Measurements from ENCODE around the gene LKAAEAR1. TPM values are rescaled to one million over a fixed set of nuclear protein-coding genes. Genes with fewer than 3 reads are reported as not detected.

LKAAEAR1 gene
- total RNA-seq, 2 experiments from 2014 or later: not detected

DNA sequence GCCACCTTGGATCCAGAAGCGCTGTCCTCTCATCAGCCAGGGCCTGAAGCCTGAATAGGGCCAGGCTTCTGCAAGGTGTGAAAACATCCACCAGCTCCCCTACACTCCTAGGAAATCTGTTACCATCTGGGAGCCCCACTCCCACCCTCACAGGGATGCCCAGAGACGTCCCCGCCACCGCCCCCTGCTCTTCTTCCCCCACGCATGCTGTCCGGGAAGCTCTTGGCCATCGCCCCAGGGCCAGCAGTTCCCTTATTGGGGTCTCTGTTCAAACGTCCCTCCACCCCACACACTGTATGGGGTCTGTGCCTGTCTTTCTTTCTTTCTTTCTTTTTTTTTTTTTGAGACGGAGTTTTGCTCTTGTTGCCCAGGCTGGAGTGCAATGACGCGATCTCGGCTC is 8.6 kb downstream of the LKAAEAR1 start:
- H3K27ac ChIP-seq (ENCODE audit: low read depth, low read length, poor library complexity, severe bottlenecking): no peak overlapping the region
- CTCF ChIA-PET (ENCODE audit: unreplicated experiment): no interaction called here
- DNase-seq (ENCODE audit: low spot score): no peak
- no TSS peak for BruUV-seq (replicated peaks)
- H4K20me1 ChIP-seq (ENCODE audit: insufficient read depth, low read length): no peaks in the 10 kb centered on the region
- no peak overlapping the region for H2AFZ ChIP-seq (ENCODE audit: low read length)
- H3K4me1 ChIP-seq (ENCODE audit: insufficient read depth, low read length, poor library complexity, severe bottlenecking): peaks cover 39% of the 10 kb centered on the region
- H3K4me3 ChIP-seq (ENCODE audit: low read depth, low read length, poor library complexity, severe bottlenecking): no peak overlapping the region
- POLR2A ChIA-PET: interaction anchor here (1.0 kb wide), 1 partner anchor 21 kb away, joined by 3 read pairs; no protein-coding TSS in a partner anchor
- H3K9me2 ChIP-seq (ENCODE audit: insufficient read depth, low read length): no peaks in the 10 kb centered on the region
- TF ChIP-seq, protein P1, sequence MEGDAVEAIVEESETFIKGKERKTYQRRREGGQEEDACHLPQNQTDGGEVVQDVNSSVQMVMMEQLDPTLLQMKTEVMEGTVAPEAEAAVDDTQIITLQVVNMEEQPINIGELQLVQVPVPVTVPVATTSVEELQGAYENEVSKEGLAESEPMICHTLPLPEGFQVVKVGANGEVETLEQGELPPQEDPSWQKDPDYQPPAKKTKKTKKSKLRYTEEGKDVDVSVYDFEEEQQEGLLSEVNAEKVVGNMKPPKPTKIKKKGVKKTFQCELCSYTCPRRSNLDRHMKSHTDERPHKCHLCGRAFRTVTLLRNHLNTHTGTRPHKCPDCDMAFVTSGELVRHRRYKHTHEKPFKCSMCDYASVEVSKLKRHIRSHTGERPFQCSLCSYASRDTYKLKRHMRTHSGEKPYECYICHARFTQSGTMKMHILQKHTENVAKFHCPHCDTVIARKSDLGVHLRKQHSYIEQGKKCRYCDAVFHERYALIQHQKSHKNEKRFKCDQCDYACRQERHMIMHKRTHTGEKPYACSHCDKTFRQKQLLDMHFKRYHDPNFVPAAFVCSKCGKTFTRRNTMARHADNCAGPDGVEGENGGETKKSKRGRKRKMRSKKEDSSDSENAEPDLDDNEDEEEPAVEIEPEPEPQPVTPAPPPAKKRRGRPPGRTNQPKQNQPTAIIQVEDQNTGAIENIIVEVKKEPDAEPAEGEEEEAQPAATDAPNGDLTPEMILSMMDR (conservative IDR thresholded peaks at IDR 0.05; ENCODE audit: low read length): no peak
- TF ChIP-seq EZH2phosphoT487 (IDR thresholded peaks at IDR 0.05; ENCODE audit: borderline replicate concordance, low read depth, low read length): no peak
- intact Hi-C loops (cut with micrococcal nuclease; ENCODE audit: unreplicated experiment): loop anchor here (5.0 kb wide), 2 partner anchors 93 to 448 kb away; partner anchors contain the start of genes GMEB2 and PRPF6
- peaks cover 43% of the 10 kb centered on the region; the same call in 1 of the 2 replicates for H3K36me3 ChIP-seq (ENCODE audit: insufficient read depth, low read length)
- no peaks in the 10 kb centered on the region for H3K9me3 ChIP-seq (ENCODE audit: low read length)
- peaks cover 13% of the 10 kb centered on the region; the same call in 1 of the 2 replicates for H3K79me2 ChIP-seq (ENCODE audit: insufficient read depth, low read depth, low read length)
- H3K4me2 ChIP-seq (ENCODE audit: low read length): no peak overlapping the region

DNA sequence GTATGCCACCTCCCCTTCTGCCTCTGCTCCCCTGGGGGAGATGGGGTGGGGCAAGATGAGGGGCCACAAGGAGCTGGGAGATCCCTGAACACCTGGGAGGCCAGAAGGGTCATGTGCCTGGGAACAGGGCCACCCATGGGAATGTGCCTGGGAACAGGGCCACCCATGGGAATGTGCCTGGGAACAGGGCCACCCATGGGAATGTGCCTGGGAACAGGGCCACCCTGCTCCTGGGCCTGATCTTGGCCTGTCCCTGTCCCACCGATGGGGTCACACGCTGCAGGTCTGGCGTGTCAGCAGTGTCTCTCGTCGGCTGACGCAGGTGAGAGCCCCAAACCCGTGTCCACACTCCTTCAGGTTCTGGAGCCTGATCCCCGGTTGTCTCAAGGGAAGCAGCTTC is 9.2 kb downstream of the LKAAEAR1 start:
- Histone ChIP-seq H3K36me3 (ENCODE audit: insufficient read depth, low read length) (peaks cover 43% of the 10 kb centered on the region; the same call in 1 of the 2 replicates), H3K27ac (ENCODE audit: low read depth, low read length, poor library complexity, severe bottlenecking) (no peak overlapping the region), H3K4me2 (ENCODE audit: low read length) (no peak overlapping the region), H3K4me3 (ENCODE audit: low read depth, low read length, poor library complexity, severe bottlenecking) (no peak overlapping the region), H3K9me2 (ENCODE audit: insufficient read depth, low read length) (no peaks in the 10 kb centered on the region), H3K9me3 (ENCODE audit: low read length) (no peaks in the 10 kb centered on the region), H3K4me1 (ENCODE audit: insufficient read depth, low read length, poor library complexity, severe bottlenecking) (peaks cover 33% of the 10 kb centered on the region), H2AFZ (ENCODE audit: low read length) (no peak overlapping the region), H3K79me2 (ENCODE audit: insufficient read depth, low read depth, low read length) (peaks cover 13% of the 10 kb centered on the region; the same call in 1 of the 2 replicates), H4K20me1 (ENCODE audit: insufficient read depth, low read length) (no peaks in the 10 kb centered on the region)
- intact Hi-C loops (cut with micrococcal nuclease; ENCODE audit: unreplicated experiment): loop anchor here (5.0 kb wide), 2 partner anchors 93 to 448 kb away; partner anchors contain the start of genes GMEB2 and PRPF6
- no TSS peak for BruUV-seq (replicated peaks)
- ChIA-PET POLR2A (no interaction called here), CTCF (ENCODE audit: unreplicated experiment) (no interaction called here)
- no peak for DNase-seq (ENCODE audit: low spot score)
- TF ChIP-seq EZH2phosphoT487 (IDR thresholded peaks at IDR 0.05; ENCODE audit: borderline replicate concordance, low read depth, low read length): no peak
- TF ChIP-seq, protein P1 (conservative IDR thresholded peaks at IDR 0.05; ENCODE audit: low read length): no peak

DNA sequence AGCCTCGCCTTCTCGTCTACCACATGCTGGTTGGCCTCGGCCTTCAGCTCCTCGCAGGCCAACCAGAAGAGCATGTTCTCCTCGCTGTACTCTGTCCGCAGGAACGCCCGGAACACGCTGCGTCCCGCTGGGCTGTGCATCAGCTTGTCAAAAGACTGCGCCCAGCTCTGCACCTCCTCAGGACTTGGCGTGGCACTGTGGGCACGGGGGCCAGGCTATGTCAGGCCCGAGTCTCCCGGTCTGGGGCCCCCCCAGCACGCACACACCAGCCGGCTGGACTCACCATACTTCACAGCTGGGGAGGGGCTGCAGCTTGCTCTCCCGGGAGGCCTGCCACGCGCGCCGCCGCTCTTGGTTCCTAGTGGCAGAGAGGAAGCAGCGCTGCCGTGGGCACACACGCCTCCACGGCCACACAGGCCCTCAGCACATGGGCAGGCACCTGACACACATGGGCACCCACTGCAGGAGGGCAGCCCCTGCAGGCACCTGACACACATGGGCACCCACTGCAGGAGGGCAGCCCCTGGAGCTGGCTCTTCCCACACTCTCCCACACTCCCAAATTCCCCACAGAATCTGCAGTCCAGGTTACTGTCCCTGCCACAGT is 9.9 kb downstream of the LKAAEAR1 start:
- no peaks in the 10 kb centered on the region for H4K20me1 ChIP-seq (ENCODE audit: insufficient read depth, low read length)
- H3K27ac ChIP-seq (ENCODE audit: low read depth, low read length, poor library complexity, severe bottlenecking): no peak overlapping the region
- BruUV-seq (replicated peaks): no TSS peak
- H3K4me1 ChIP-seq (ENCODE audit: insufficient read depth, low read length, poor library complexity, severe bottlenecking): peaks cover 33% of the 10 kb centered on the region
- TF ChIP-seq EZH2phosphoT487 (IDR thresholded peaks at IDR 0.05; ENCODE audit: borderline replicate concordance, low read depth, low read length): no peak
- TF ChIP-seq, protein P1 (conservative IDR thresholded peaks at IDR 0.05; ENCODE audit: low read length): no peak
- CTCF ChIA-PET (ENCODE audit: unreplicated experiment): interaction anchor here (0.6 kb wide), 1 partner anchor 91 kb away, joined by 3 read pairs; no protein-coding TSS in a partner anchor
- H3K4me3 ChIP-seq (ENCODE audit: low read depth, low read length, poor library complexity, severe bottlenecking): no peak overlapping the region
- no peak overlapping the region for H3K4me2 ChIP-seq (ENCODE audit: low read length)
- no peaks in the 10 kb centered on the region for H3K9me2 ChIP-seq (ENCODE audit: insufficient read depth, low read length)
- POLR2A ChIA-PET: no interaction called here
- no peak for DNase-seq (ENCODE audit: low spot score)
- intact Hi-C loops (cut with micrococcal nuclease; ENCODE audit: unreplicated experiment): no loop called here
- H2AFZ ChIP-seq (ENCODE audit: low read length): no peak overlapping the region
- H3K9me3 ChIP-seq (ENCODE audit: low read length): no peaks in the 10 kb centered on the region
- peaks cover 13% of the 10 kb centered on the region; the same call in 1 of the 2 replicates for H3K79me2 ChIP-seq (ENCODE audit: insufficient read depth, low read depth, low read length)
- H3K36me3 ChIP-seq (ENCODE audit: insufficient read depth, low read length): peaks cover 43% of the 10 kb centered on the region; the same call in 1 of the 2 replicates

Measured in OCI-LY7 (cell line).